Measurements from ENCODE around the gene CTSD. TPM values are rescaled to one million over a fixed set of nuclear protein-coding genes. Genes with fewer than 3 reads are reported as not detected.

CTSD gene
- total RNA-seq, 1 donor from 2014 or later, result 109 TPM

DNA sequence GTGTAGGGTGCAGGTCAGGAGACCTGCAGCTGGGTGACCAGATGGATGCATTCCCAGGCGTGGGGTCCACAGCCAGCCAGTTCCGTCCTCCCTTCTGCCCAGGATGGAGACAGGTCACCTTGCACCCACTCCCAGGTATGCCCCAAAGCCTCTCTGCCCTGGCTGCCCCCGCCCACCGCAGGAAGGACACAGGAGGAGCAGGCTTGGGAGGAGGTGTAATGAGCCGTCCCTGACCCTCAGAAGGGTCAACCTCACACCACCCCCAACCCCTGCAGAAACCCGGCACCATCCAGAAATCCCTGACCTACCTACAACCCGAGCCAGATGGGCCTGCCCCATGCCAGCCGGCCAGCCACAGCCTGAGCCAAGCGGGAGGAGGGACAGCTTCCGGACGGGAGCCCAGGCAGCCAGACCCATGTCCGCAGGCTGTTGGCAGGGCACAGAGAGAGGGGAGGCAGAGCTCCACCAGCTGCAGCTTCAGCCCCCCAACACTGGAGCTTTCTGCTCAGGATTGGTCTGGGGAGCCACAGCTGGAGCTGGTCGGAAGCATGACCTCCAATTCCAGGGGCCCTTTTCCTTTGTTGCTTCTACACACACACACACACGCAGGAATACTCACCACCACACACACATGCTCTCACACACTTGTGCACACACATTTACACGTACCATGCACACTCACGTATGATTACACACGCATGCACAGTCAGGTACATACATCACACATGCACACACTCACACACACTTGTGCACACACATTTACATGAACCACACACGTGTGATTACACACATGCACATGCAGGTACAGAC is 18.6 kb downstream of the CTSD start:
- H3K36me3 Mint-ChIP-seq (ENCODE audit: low read depth), result peaks cover 5% of the 10 kb centered on the region
- no peak overlapping the region for H3K4me3 Mint-ChIP-seq
- no peak overlapping the region for H3K27ac Mint-ChIP-seq (ENCODE audit: unreplicated experiment)
- H3K9me3 Mint-ChIP-seq, result peaks cover 8% of the 10 kb centered on the region
- H3K27me3 Mint-ChIP-seq (ENCODE audit: low read depth), result peaks cover 37% of the 10 kb centered on the region
- TF ChIP-seq, protein P1, sequence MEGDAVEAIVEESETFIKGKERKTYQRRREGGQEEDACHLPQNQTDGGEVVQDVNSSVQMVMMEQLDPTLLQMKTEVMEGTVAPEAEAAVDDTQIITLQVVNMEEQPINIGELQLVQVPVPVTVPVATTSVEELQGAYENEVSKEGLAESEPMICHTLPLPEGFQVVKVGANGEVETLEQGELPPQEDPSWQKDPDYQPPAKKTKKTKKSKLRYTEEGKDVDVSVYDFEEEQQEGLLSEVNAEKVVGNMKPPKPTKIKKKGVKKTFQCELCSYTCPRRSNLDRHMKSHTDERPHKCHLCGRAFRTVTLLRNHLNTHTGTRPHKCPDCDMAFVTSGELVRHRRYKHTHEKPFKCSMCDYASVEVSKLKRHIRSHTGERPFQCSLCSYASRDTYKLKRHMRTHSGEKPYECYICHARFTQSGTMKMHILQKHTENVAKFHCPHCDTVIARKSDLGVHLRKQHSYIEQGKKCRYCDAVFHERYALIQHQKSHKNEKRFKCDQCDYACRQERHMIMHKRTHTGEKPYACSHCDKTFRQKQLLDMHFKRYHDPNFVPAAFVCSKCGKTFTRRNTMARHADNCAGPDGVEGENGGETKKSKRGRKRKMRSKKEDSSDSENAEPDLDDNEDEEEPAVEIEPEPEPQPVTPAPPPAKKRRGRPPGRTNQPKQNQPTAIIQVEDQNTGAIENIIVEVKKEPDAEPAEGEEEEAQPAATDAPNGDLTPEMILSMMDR (conservative IDR thresholded peaks at IDR 0.05), result no peak
- DNase-seq (ENCODE audit: low read depth, low spot score), result no peak
- H3K4me1 Mint-ChIP-seq, result peaks cover 12% of the 10 kb centered on the region

DNA sequence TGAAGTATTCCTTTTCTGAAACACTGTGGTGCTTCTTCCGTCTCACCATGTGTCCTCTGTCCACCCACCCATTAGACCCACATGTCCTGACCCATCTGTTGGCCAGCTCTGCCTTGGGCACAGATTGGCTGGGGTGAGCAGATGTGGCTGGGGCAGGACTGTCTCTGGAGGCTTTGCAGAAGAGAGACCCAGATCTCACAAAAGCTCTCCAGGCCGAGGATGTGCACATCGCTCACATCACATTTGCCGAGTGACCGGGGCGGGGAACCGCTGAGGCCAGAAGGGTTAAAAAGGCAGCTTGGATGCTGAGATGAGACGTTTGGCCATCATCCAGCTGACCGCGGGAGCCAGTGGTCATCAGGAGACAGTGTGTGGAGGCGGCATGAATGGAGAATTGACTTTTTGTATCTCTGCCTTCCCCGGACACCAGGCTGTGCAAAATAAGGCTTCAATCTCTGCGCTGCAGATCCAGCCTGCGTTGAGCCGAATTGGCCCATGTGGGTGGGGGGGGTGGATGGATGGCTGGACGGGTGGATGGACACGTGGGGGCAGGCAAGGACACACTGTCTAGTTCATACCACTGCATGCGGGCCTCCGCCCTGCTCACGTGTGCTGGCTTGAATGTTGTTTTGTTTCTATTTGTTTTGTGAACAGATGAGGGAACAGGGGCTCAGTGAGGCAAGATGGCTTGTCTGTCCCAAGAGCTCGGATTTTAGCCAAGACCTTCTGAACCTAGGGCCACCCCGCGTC is 19.4 kb downstream of the CTSD start:
- Mint-ChIP-seq H3K27ac (ENCODE audit: unreplicated experiment) (no peak overlapping the region), H3K27me3 (ENCODE audit: low read depth) (peaks cover 37% of the 10 kb centered on the region), H3K36me3 (ENCODE audit: low read depth) (peaks cover 5% of the 10 kb centered on the region), H3K4me3 (no peak overlapping the region), H3K9me3 (peaks cover 8% of the 10 kb centered on the region), H3K4me1 (peaks cover 5% of the 10 kb centered on the region)
- DNase-seq (ENCODE audit: low read depth, low spot score), result no peak
- TF ChIP-seq, protein P1 (conservative IDR thresholded peaks at IDR 0.05), result no peak

DNA sequence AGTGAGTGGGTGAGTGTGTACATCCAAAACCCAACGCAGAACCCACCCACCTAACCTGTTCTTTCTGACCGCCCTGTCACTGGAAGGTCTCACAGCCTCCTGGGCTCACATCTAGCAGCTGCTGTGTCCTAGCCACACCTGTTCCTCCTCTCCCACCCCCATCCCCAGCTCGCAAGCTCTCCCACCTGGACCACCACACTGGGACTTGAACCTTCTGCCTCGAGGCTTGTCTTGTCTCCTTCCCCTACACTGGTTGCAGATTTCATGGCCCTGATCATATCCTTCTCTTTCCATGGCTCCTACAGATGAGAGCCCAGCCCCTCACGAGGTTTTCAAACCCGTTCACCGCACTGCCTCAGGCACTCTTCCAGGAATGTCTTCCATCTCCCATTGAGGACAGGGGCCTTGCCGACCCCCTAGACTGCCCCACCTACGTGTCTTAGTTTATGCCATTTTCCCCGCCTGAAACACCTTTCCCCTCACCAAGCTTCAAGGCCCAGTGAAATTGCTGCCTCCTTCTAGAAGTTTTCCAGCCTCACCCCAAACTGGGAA is 20.1 kb downstream of the CTSD start:
- TF ChIP-seq, protein P1 (conservative IDR thresholded peaks at IDR 0.05), result no peak
- Mint-ChIP-seq H3K36me3 (ENCODE audit: low read depth) (peaks cover 5% of the 10 kb centered on the region), H3K9me3 (peaks cover 8% of the 10 kb centered on the region), H3K27me3 (ENCODE audit: low read depth) (peaks cover 40% of the 10 kb centered on the region), H3K27ac (ENCODE audit: unreplicated experiment) (no peak overlapping the region), H3K4me1 (peaks cover 5% of the 10 kb centered on the region), H3K4me3 (no peak overlapping the region)
- DNase-seq (ENCODE audit: low read depth, low spot score), result no peak

DNA sequence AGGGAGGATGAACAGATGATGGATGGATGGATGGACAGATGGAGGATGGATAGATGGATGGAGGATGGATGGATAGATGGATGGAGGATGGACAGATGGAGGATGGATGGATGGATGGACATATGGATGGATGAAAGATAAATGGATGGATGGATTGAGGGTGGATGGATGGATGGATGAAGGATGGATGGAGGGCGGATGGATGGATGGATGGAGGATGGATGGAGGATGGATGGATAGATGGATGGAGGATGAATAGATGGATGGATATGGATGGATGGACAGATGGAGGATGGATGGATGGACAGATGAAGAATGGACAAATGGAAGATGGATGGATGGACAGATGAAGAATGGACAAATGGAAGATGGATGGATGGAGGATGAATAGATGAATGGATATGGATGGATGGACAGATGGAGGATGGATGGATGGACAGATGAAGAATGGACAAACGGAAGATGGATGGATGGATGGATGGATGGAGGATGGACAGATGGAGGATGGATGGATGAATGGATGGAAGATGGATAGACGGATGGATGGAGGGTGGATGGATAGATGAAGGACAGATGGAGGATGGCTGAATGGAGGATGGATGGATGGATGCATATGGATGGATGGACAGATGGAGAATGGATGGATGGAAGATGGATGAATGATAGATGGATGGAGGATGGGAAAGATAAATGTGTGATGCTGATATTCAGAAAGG is 20.7 kb downstream of the CTSD start:
- H3K27ac Mint-ChIP-seq (ENCODE audit: unreplicated experiment), result no peak overlapping the region
- no peak for DNase-seq (ENCODE audit: low read depth, low spot score)
- no peak overlapping the region for H3K4me3 Mint-ChIP-seq
- peaks cover 8% of the 10 kb centered on the region for H3K9me3 Mint-ChIP-seq
- TF ChIP-seq, protein P1 (conservative IDR thresholded peaks at IDR 0.05), result no peak
- peaks cover 5% of the 10 kb centered on the region for H3K36me3 Mint-ChIP-seq (ENCODE audit: low read depth)
- peaks cover 39% of the 10 kb centered on the region for H3K27me3 Mint-ChIP-seq (ENCODE audit: low read depth)
- peaks cover 5% of the 10 kb centered on the region for H3K4me1 Mint-ChIP-seq

DNA sequence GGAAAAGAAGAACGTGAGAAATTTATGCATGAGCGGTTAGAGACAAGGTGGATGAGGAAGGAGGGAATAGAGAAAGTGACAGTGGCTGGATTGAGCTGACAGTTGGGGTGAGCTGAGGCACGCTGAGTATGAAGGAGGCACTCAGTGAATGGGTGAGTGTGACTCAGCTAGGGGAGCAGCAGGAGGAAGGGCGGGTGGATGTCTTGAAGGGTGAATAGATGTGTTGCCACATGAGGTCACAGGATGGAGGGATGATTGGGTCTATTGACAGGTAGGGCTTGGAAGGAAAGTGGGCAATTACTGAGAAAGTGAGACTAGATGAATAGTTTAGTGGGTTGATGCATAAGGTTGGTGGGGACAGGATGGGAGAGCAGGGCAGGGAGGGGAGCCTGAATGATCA is 21.4 kb downstream of the CTSD start:
- peaks cover 5% of the 10 kb centered on the region for H3K4me1 Mint-ChIP-seq
- H3K27me3 Mint-ChIP-seq (ENCODE audit: low read depth), result peaks cover 40% of the 10 kb centered on the region
- H3K4me3 Mint-ChIP-seq, result no peak overlapping the region
- TF ChIP-seq, protein P1 (conservative IDR thresholded peaks at IDR 0.05), result no peak
- H3K36me3 Mint-ChIP-seq (ENCODE audit: low read depth), result peaks cover 5% of the 10 kb centered on the region
- DNase-seq (ENCODE audit: low read depth, low spot score), result no peak
- peaks cover 8% of the 10 kb centered on the region for H3K9me3 Mint-ChIP-seq
- H3K27ac Mint-ChIP-seq (ENCODE audit: unreplicated experiment), result no peak overlapping the region

All from neural crest cell (in vitro differentiated cells).